Naive thymus-derived CD4-positive, alpha-beta T cell (primary cell): ENCODE data around the gene ZNF652. TPM values are rescaled to one million over a fixed set of nuclear protein-coding genes. Genes with fewer than 3 reads are reported as not detected.

Source experiments
- ATAC-seq: fragments of 150-1000 bp; cut with Tn5 transposase; 2 replicates; pipeline ENCODE4 v1.10.0; 2021; ENCODE audit warnings: mild to moderate bottlenecking, moderate library complexity
- CTCF ChIA-PET: fragments of 350-600 bp; sonication (Branson Sonifier 250); formaldehyde crosslinking; loops from one replicate; lab custom pipeline; 2021; ENCODE audit warnings: antibody characterized with exemption; lab: Charles Lee
- POLR2A ChIA-PET: fragments of 350-600 bp; sonication (Branson Sonifier 250); formaldehyde crosslinking; loops from one replicate; lab custom pipeline; 2021; ENCODE audit warnings: antibody characterized with exemption, inconsistent platforms; lab: Charles Lee
- DNase-seq, 9 donors: peaks; one replicate each; pipeline versions ENCODE4 v3.0.0 to v3.0.0-alpha.2; 2020 to 2022; ENCODE audit warnings: mixed read lengths in 1 of 9
- H3K27ac ChIP-seq: one replicate; pipeline ENCODE4 v1.7.0; 2013; ENCODE audit warnings: mild to moderate bottlenecking, low read depth, low read length, moderate library complexity
- H3K27me3 ChIP-seq, 2 donors: one replicate each; pipeline ENCODE4 v1.7.0; 2013; ENCODE audit warnings: low read length in 2 of 2, mild to moderate bottlenecking in 2 of 2, moderate library complexity in 2 of 2; ENCODE audit not compliant: control insufficient read depth in 2 of 2, insufficient read depth in 2 of 2
- H3K36me3 ChIP-seq, 3 experiments: 1 replicate in 2 of 3; 2 replicates in 1 of 3; pipeline ENCODE4 v1.7.0; 2013; ENCODE audit warnings: low read length in 3 of 3, mild to moderate bottlenecking in 3 of 3, moderate library complexity in 1 of 3; ENCODE audit not compliant: insufficient read depth in 3 of 3, control insufficient read depth in 2 of 3
- H3K4me1 ChIP-seq, 2 donors: one replicate each; pipeline ENCODE4 v1.7.0; 2013; ENCODE audit warnings: low read length in 2 of 2, mild to moderate bottlenecking in 2 of 2, moderate library complexity in 1 of 2; ENCODE audit not compliant: control insufficient read depth in 2 of 2, insufficient read depth in 2 of 2
- H3K4me3 ChIP-seq: 2 replicates; pipeline ENCODE4 v1.7.0; 2013; ENCODE audit warnings: mild to moderate bottlenecking, low read length
- H3K9me3 ChIP-seq, 3 experiments: 1 replicate in 2 of 3; 2 replicates in 1 of 3; pipeline ENCODE4 v1.7.0; 2013; ENCODE audit warnings: low read length in 3 of 3; ENCODE audit not compliant: control insufficient read depth in 2 of 3
- H3K27ac Mint-ChIP-seq, 9 donors: one replicate each; pipeline ENCODE4 v1.8.0; 2020 to 2022; ENCODE audit warnings: mixed read lengths in 9 of 9, mild to moderate bottlenecking in 8 of 9, moderate library complexity in 5 of 9, inconsistent platforms in 2 of 9
- H3K27me3 Mint-ChIP-seq, 5 donors: one replicate each; pipeline ENCODE4 v1.8.0; 2021 to 2022; ENCODE audit warnings: mixed read lengths in 5 of 5, mild to moderate bottlenecking in 1 of 5
- H3K36me3 Mint-ChIP-seq, 5 donors: one replicate each; pipeline ENCODE4 v1.8.0; 2020 to 2022; ENCODE audit warnings: mixed read lengths in 5 of 5, mild to moderate bottlenecking in 3 of 5, inconsistent platforms in 1 of 5
- H3K4me1 Mint-ChIP-seq, 7 donors: one replicate each; pipeline ENCODE4 v1.8.0; 2020 to 2022; ENCODE audit warnings: mixed read lengths in 7 of 7, mild to moderate bottlenecking in 3 of 7, inconsistent platforms in 1 of 7
- H3K4me3 Mint-ChIP-seq, 10 donors: one replicate each; pipeline ENCODE4 v1.8.0; 2020 to 2022; ENCODE audit warnings: mild to moderate bottlenecking in 10 of 10, mixed read lengths in 10 of 10, moderate library complexity in 6 of 10, inconsistent platforms in 2 of 10
- H3K9me3 Mint-ChIP-seq, 11 donors: one replicate each; pipeline ENCODE4 v1.8.0; 2020 to 2022; ENCODE audit warnings: mixed read lengths in 11 of 11, mild to moderate bottlenecking in 4 of 11, inconsistent platforms in 1 of 11, moderate library complexity in 1 of 11
- intact Hi-C, 2 donors: fragments of 100-400 bp; cut with micrococcal nuclease; formaldehyde crosslinking; loops; one replicate each; pipeline ENCODE4 v1.15.1; 2023
- polyA plus RNA-seq, 2 donors: library from polyadenylated mRNA; unstranded; fragments of 300-500 nt; fragmentation: Illumina TruSeq; gene quantifications; one replicate each; pipeline ENCODE4 v1.2.3, GENCODE V29; 2021
- total RNA-seq, 6 experiments: library from RNA in 5 of 6; stranded (reverse) in 5 of 6; gene quantifications; 1 replicate in 5 of 6; 2 replicates in 1 of 6; pipeline ENCODE4 v1.2.3 and lab custom pipeline; 2021 to 2026

ZNF652 gene
- total and polyA plus RNA-seq, 7 experiments from 2014 or later = 19.3 to 64.4 (median 46.1) TPM

DNA sequence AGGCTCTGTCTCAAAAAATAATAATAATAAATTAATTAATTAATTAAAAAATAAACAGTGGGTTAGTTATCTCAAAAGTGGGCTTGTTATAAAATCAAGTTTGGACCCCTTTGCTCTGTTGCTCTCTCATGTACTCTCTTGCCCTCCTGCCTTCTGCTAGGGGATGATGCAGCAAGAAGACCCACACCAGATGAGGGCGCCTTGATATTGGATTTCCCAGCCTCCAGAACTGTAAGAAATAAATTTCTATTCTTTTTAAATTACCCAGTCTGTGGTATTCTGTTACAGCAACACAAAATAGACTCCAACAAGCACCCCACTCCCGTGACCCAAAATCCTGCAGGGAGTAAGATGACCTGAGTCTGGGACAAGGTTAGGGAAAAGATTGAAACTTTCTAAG lies 2.1 kb upstream of the ZNF652 start:
- peaks cover 0 to 3% (median 0%) of the 10 kb centered on the region in 3 experiments for H3K36me3 ChIP-seq
- Mint-ChIP-seq H3K36me3 (peaks cover 0 to 7% (median 0%) of the 10 kb centered on the region in 5 donors), H3K27ac (peak overlapping the region in 1 of 9 donors; percentile 61), H3K27me3 (no peaks in the 10 kb centered on the region), H3K4me1 (peaks cover 32 to 48% (median 38%) of the 10 kb centered on the region in 7 donors), H3K4me3 (peak overlapping the region in 1 of 10 donors; percentile 23), H3K9me3 (peaks cover 0 to 3% (median 0%) of the 10 kb centered on the region in 11 donors)
- ATAC-seq (no peak), DNase-seq (no peak)
- no peaks in the 10 kb centered on the region for H3K9me3 ChIP-seq
- no peak overlapping the region for H3K4me3 ChIP-seq
- ChIA-PET POLR2A (interaction anchor here (1.1 kb wide), 1 partner anchor 48 kb away, joined by 3 read pairs; no protein-coding TSS in a partner anchor), CTCF (interaction anchor here (1.7 to 2.3 kb wide), 3 partner anchors 12 to 33 kb away, joined by 3 to 6 read pairs (median 5); no protein-coding TSS in a partner anchor)
- no peaks in the 10 kb centered on the region for H3K27me3 ChIP-seq
- peaks cover 11 to 24% of the 10 kb centered on the region in 2 donors for H3K4me1 ChIP-seq
- intact Hi-C loops = loop anchor here (5.0 kb wide), 4 partner anchors 172 to 1503 kb away; partner anchors contain the start of genes CBX1 (in 1 of the 2) and TOB1 (in 1 of the 2)
- no peak overlapping the region for H3K27ac ChIP-seq

DNA sequence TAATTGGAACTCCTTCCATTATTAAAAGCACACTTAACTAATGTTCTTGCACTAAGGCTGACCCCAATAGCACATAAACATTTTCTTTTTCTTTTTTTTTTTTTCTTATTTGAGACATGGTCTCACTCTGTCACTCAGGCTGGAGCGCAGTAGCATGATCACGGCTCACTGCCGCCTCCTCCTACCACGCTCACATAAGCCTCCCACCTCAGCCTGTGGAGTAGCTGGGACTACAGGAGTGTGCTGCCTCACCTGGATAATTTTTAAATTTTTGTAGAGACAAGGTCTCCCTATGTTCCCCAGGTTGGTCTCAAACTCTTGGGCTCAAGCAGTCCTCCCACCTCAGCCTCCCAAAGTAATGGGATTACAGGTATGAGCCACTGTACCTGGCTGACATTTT lies 1.2 kb upstream of the ZNF652 start:
- Histone ChIP-seq H3K27me3 (no peaks in the 10 kb centered on the region), H3K27ac (no peak overlapping the region), H3K4me1 (peaks cover 19 to 25% of the 10 kb centered on the region in 2 donors), H3K36me3 (peaks cover 0 to 3% (median 0%) of the 10 kb centered on the region in 3 experiments), H3K9me3 (no peaks in the 10 kb centered on the region), H3K4me3 (no peak overlapping the region)
- ChIA-PET POLR2A (interaction anchor here (1.1 to 4.2 kb wide), 2 partner anchors 12 to 28 kb away, joined by 4 to 18 read pairs; no protein-coding TSS in a partner anchor), CTCF (interaction anchor here (1.0 to 2.3 kb wide), 5 partner anchors 25 to 47 kb away, joined by 3 to 6 read pairs (median 4); no protein-coding TSS in a partner anchor)
- Mint-ChIP-seq H3K4me1 (peaks cover 41 to 53% (median 46%) of the 10 kb centered on the region in 7 donors), H3K36me3 (peaks cover 0 to 7% (median 0%) of the 10 kb centered on the region in 5 donors), H3K27me3 (no peaks in the 10 kb centered on the region), H3K9me3 (peaks cover 0 to 3% (median 0%) of the 10 kb centered on the region in 11 donors), H3K4me3 (peak overlapping the region in 3 of 10 donors; percentile 82 to 89 (median 85)), H3K27ac (peak overlapping the region in 5 of 9 donors; percentile 21 to 87 (median 62))
- intact Hi-C loops = loop anchor here (2.0 to 5.0 kb wide), 5 partner anchors 132 to 1504 kb away; partner anchors contain the start of genes CBX1 (in 1 of the 2), PHOSPHO1 (in 1 of the 2) and TOB1 (in 1 of the 2)
- no peak for DNase-seq
- no peak for ATAC-seq

DNA sequence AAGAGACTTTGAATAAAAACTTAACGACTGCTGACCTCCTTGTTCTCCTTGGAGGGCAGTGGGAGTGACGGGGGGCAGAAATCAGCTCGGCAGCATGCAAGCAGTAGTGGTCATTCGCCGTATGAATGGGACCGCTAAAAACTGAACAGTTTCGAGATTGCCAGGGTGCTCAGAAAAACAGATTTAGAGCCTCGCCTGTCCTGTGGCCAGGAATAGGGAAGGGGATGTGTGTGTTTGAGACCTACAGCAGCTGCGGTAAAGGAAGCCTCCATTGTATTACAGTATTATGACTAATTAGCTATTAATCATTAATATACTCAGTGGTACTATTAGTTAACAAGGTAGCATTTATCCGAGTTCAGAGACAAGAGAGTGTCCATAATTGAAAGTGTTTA lies 670 bp upstream of the ZNF652 start:
- no peaks in the 10 kb centered on the region for H3K27me3 ChIP-seq
- H3K9me3 Mint-ChIP-seq = peaks cover 0 to 3% (median 0%) of the 10 kb centered on the region in 11 donors
- intact Hi-C loops = loop anchor here (1.0 to 5.0 kb wide), 10 partner anchors 26 to 1505 kb away; partner anchors contain the start of genes PHB1 (in 2 of the 2), ATP5MC1 (in 1 of the 2), CBX1 (in 1 of the 2) and PHOSPHO1 (in 1 of the 2)
- peaks cover 46 to 56% (median 49%) of the 10 kb centered on the region in 7 donors for H3K4me1 Mint-ChIP-seq
- no peak for DNase-seq
- no peaks in the 10 kb centered on the region for H3K9me3 ChIP-seq
- H3K4me3 Mint-ChIP-seq = peak overlapping the region; percentile 76 to 98 (median 90)
- no peaks in the 10 kb centered on the region for H3K27me3 Mint-ChIP-seq
- peak overlapping the region; percentile 27 for H3K4me3 ChIP-seq
- H3K4me1 ChIP-seq = peaks cover 24 to 30% of the 10 kb centered on the region in 2 donors
- H3K27ac ChIP-seq = peak overlapping the region; percentile 42
- ATAC-seq = no peak
- ChIA-PET CTCF (interaction anchor here (0.6 to 2.3 kb wide), 7 partner anchors 23 to 797 kb away, joined by 3 to 6 read pairs (median 4); no protein-coding TSS in a partner anchor), POLR2A (interaction anchor here (0.7 to 5.9 kb wide), 11 partner anchors 11 to 946 kb away, joined by 3 to 57 read pairs (median 4); no protein-coding TSS in a partner anchor)
- H3K27ac Mint-ChIP-seq = peak overlapping the region; percentile 77 to 97 (median 88)
- H3K36me3 Mint-ChIP-seq = peaks cover 0 to 8% (median 0%) of the 10 kb centered on the region in 5 donors
- peaks cover 0 to 3% (median 0%) of the 10 kb centered on the region in 3 experiments for H3K36me3 ChIP-seq

DNA sequence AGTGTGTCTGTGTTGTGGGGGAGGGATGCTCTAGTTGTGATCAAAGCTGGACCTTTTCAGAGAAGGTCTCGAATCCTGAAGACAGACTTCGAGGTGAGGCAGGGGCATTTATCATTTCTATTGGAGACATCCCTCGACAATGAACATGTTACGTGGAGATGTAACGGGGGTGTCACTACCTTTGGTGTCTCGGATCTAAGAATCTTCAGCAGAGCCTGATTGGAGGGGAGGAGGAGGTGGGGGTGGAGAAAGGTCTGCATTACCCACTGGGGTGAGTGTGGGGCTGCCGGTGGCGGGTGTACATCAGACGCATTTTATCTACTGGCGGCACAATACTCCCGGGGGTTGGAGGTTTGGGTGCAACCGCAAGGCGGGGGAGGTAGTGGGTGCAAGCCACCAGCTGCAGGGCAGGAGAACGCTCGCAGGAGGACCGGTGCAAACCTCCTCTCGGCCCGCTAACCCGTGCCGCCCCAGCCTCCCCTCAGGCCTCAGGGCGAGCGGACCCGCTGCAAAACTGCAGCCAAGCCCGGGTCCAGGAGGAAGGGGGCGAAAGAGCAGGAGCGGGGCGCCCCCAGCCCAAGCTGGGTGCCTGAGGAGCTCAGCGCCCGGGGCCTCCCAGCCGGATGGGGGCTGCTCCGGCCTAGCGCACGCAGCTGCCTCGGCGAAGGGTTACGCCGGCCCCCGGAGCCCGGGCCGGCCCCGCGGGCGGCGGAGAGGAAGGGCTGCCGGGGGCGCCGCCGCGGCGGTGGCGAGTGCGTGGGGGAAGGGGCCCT lies 735 bp downstream of the ZNF652 start:
- Mint-ChIP-seq H3K9me3 (peaks cover 0 to 3% (median 0%) of the 10 kb centered on the region in 11 donors), H3K4me3 (peak overlapping the region; percentile 88 to 99 (median 95)), H3K27ac (peak overlapping the region; percentile 92 to 97 (median 97)), H3K4me1 (peaks cover 48 to 60% (median 59%) of the 10 kb centered on the region in 7 donors), H3K36me3 (peaks cover 0 to 11% (median 0%) of the 10 kb centered on the region in 5 donors), H3K27me3 (no peaks in the 10 kb centered on the region)
- peaks cover 0 to 3% (median 0%) of the 10 kb centered on the region in 3 experiments for H3K36me3 ChIP-seq
- peak overlapping the region; percentile 71 for H3K27ac ChIP-seq
- no peaks in the 10 kb centered on the region for H3K27me3 ChIP-seq
- DNase-seq (peak; percentile 58 to 95 (median 92)), ATAC-seq (peak; percentile 82)
- no peaks in the 10 kb centered on the region for H3K9me3 ChIP-seq
- intact Hi-C loops = loop anchor here (1.0 to 5.0 kb wide), 9 partner anchors 19 to 1506 kb away; partner anchors contain the start of genes CBX1 (in 1 of the 2) and TOB1 (in 1 of the 2)
- peaks cover 26 to 33% of the 10 kb centered on the region in 2 donors for H3K4me1 ChIP-seq
- CTCF ChIA-PET = interaction anchor here (0.6 to 3.0 kb wide), 5 partner anchors 8 to 45 kb away, joined by 3 to 13 read pairs (median 4); no protein-coding TSS in a partner anchor
- H3K4me3 ChIP-seq = peak overlapping the region; percentile 67
- POLR2A ChIA-PET = interaction anchor here (0.5 to 5.9 kb wide), 22 partner anchors 8 to 1321 kb away, joined by 3 to 57 read pairs (median 5); partner anchors contain the start of genes FAM117A and PHB1

DNA sequence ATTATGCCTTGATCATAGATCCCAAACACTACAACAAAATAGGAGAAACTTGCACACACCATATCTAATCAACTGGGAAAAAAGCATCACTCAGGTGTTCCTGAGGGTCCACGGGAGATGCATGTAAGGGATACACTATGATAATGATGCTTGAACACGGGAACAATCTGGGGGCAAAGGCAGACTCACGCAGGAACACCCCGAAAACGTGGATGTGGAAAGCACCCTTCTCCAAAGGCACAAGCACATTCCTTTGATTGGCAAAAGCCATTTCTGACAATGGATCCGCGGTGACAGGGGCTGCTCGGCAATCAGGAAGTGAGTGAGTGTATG lies 1.3 kb downstream of the ZNF652 start:
- no peaks in the 10 kb centered on the region for H3K27me3 ChIP-seq
- DNase-seq (no peak), ATAC-seq (no peak)
- POLR2A ChIA-PET = interaction anchor here (1.0 to 5.9 kb wide), 17 partner anchors 8 to 404 kb away, joined by 3 to 57 read pairs (median 7); partner anchors contain the start of genes FAM117A and PHB1
- H3K36me3 ChIP-seq = peaks cover 0 to 3% (median 0%) of the 10 kb centered on the region in 3 experiments
- H3K9me3 ChIP-seq = no peaks in the 10 kb centered on the region
- peaks cover 26 to 29% of the 10 kb centered on the region in 2 donors for H3K4me1 ChIP-seq
- peaks cover 0 to 12% (median 0%) of the 10 kb centered on the region in 5 donors for H3K36me3 Mint-ChIP-seq
- peak overlapping the region; percentile 92 to 97 (median 97) for H3K27ac Mint-ChIP-seq
- no peaks in the 10 kb centered on the region for H3K27me3 Mint-ChIP-seq
- peaks cover 44 to 63% (median 59%) of the 10 kb centered on the region in 7 donors for H3K4me1 Mint-ChIP-seq
- H3K9me3 Mint-ChIP-seq = peaks cover 0 to 3% (median 0%) of the 10 kb centered on the region in 11 donors
- intact Hi-C loops = loop anchor here (1.0 to 5.0 kb wide), 9 partner anchors 18 to 1507 kb away; partner anchors contain the start of genes CBX1 (in 1 of the 2) and TOB1 (in 1 of the 2)
- CTCF ChIA-PET = interaction anchor here (0.7 to 3.0 kb wide), 4 partner anchors 14 to 44 kb away, joined by 3 to 12 read pairs (median 6); no protein-coding TSS in a partner anchor
- H3K27ac ChIP-seq = peak overlapping the region; percentile 71
- peak overlapping the region; percentile 88 to 99 (median 95) for H3K4me3 Mint-ChIP-seq
- peak overlapping the region; percentile 67 for H3K4me3 ChIP-seq
